ENCODE data around the gene PCDH15. TPM values are rescaled to one million over a fixed set of nuclear protein-coding genes. Genes with fewer than 3 reads are reported as not detected.

Gene PCDH15
- total RNA-seq, 4 donors from 2014 or later: 0.14 to 0.48 (median 0.37) TPM; not detected in 1

- no peak for DNase-seq
- Histone ChIP-seq H3K27ac (no peak overlapping the region), H3K36me3 (no peaks in the 10 kb centered on the region), H3K4me3 (no peak overlapping the region), H3K9me3 (no peaks in the 10 kb centered on the region), H3K27me3 (no peaks in the 10 kb centered on the region), H3K4me1 (no peaks in the 10 kb centered on the region)
- in situ Hi-C loops (cut with MboI; ENCODE audit: low pct_ligation_motif_present in 1 of 4, low pct_unique_long_range_greater_than_20kb in 1 of 4, low sequenced_read_pairs in 3 of 4) (no loop called here), intact Hi-C loops (cut with DNase I; ENCODE audit: low total_unique reads) (no loop called here)
- TF ChIP-seq CTCF (IDR thresholded peaks at IDR 0.05) (no peak), EP300 (IDR thresholded peaks at IDR 0.05; ENCODE audit: low read depth) (no peak), POLR2AphosphoS5 (IDR thresholded peaks at IDR 0.05) (no peak), POLR2A (IDR thresholded peaks at IDR 0.05) (no peak)
These were observed 641.1 kb downstream of the PCDH15 start for GRCh38 chr10:54159924-54160323.

- no peaks in the 10 kb centered on the region for H3K9me3 ChIP-seq
- in situ Hi-C loops (cut with MboI; ENCODE audit: low pct_ligation_motif_present in 1 of 4, low pct_unique_long_range_greater_than_20kb in 1 of 4, low sequenced_read_pairs in 3 of 4): no loop called here
- H3K4me3 ChIP-seq: no peak overlapping the region
- no peaks in the 10 kb centered on the region for H3K27me3 ChIP-seq
- 50 to 69% methylated on average over 2 of the region's 2 CpGs for WGBS, 2 donors (ENCODE audit: low coverage in 1 of 2)
- no peaks in the 10 kb centered on the region for H3K36me3 ChIP-seq
- H3K4me1 ChIP-seq: no peaks in the 10 kb centered on the region
- intact Hi-C loops (cut with DNase I; ENCODE audit: low total_unique reads): no loop called here
- no peak overlapping the region for H3K27ac ChIP-seq
- TF ChIP-seq POLR2A (IDR thresholded peaks at IDR 0.05) (no peak), POLR2AphosphoS5 (IDR thresholded peaks at IDR 0.05) (no peak), CTCF (IDR thresholded peaks at IDR 0.05) (no peak), EP300 (IDR thresholded peaks at IDR 0.05; ENCODE audit: low read depth) (no peak)
- no peak for DNase-seq
These were observed 652.5 kb downstream of the PCDH15 start for GRCh38 chr10:54148508-54148907.

GRCh38 chr10:54139819-54140428, 661.1 kb downstream of the PCDH15 start:
- no peaks in the 10 kb centered on the region for H3K9me3 ChIP-seq
- H3K27me3 ChIP-seq: no peaks in the 10 kb centered on the region
- TF ChIP-seq POLR2AphosphoS5 (IDR thresholded peaks at IDR 0.05): no peak
- no peaks in the 10 kb centered on the region for H3K36me3 ChIP-seq
- intact Hi-C loops (cut with DNase I; ENCODE audit: low total_unique reads) (loop anchor here (5.0 kb wide), 1 partner anchor 38 kb away; no protein-coding TSS in a partner anchor), in situ Hi-C loops (cut with MboI; ENCODE audit: low pct_ligation_motif_present in 1 of 4, low pct_unique_long_range_greater_than_20kb in 1 of 4, low sequenced_read_pairs in 3 of 4) (no loop called here)
- no peak overlapping the region for H3K4me3 ChIP-seq
- no peak overlapping the region for H3K27ac ChIP-seq
- DNase-seq: no peak
- no peaks in the 10 kb centered on the region for H3K4me1 ChIP-seq

- Histone ChIP-seq H3K4me3 (no peak overlapping the region), H3K27ac (no peak overlapping the region), H3K36me3 (no peaks in the 10 kb centered on the region), H3K9me3 (no peaks in the 10 kb centered on the region), H3K4me1 (no peaks in the 10 kb centered on the region), H3K27me3 (no peaks in the 10 kb centered on the region)
- 50 to 90% methylated on average over 1 to 2 of the region's 2 CpGs for WGBS, 2 donors (ENCODE audit: low coverage in 1 of 2)
- intact Hi-C loops (cut with DNase I; ENCODE audit: low total_unique reads): loop anchor here (5.0 kb wide), 1 partner anchor 35 kb away; no protein-coding TSS in a partner anchor
- in situ Hi-C loops (cut with MboI; ENCODE audit: low pct_ligation_motif_present in 1 of 4, low pct_unique_long_range_greater_than_20kb in 1 of 4, low sequenced_read_pairs in 3 of 4): no loop called here
- no peak for DNase-seq
- TF ChIP-seq POLR2A (IDR thresholded peaks at IDR 0.05) (no peak), CTCF (IDR thresholded peaks at IDR 0.05) (no peak), POLR2AphosphoS5 (IDR thresholded peaks at IDR 0.05) (no peak), EP300 (IDR thresholded peaks at IDR 0.05; ENCODE audit: low read depth) (no peak)
These were observed 663.6 kb downstream of the PCDH15 start for GRCh38 chr10:54137396-54137795.

- Histone ChIP-seq H3K9me3 (no peaks in the 10 kb centered on the region), H3K27ac (no peak overlapping the region), H3K36me3 (no peaks in the 10 kb centered on the region), H3K4me3 (no peak overlapping the region), H3K27me3 (no peaks in the 10 kb centered on the region), H3K4me1 (no peaks in the 10 kb centered on the region)
- intact Hi-C loops (cut with DNase I; ENCODE audit: low total_unique reads): no loop called here
- in situ Hi-C loops (cut with MboI; ENCODE audit: low pct_ligation_motif_present in 1 of 4, low pct_unique_long_range_greater_than_20kb in 1 of 4, low sequenced_read_pairs in 3 of 4): no loop called here
- TF ChIP-seq POLR2A (IDR thresholded peaks at IDR 0.05) (no peak), EP300 (IDR thresholded peaks at IDR 0.05; ENCODE audit: low read depth) (no peak), POLR2AphosphoS5 (IDR thresholded peaks at IDR 0.05) (no peak), CTCF (IDR thresholded peaks at IDR 0.05) (no peak)
- WGBS, 2 donors (ENCODE audit: low coverage in 1 of 2): 6 to 38% methylated on average over 3 of the region's 3 CpGs
- no peak for DNase-seq
These were observed 667.8 kb downstream of the PCDH15 start for GRCh38 chr10:54133203-54133602.
